Suprapubic skin (tissue), 4 donors: ENCODE measurements around the gene CST4. TPM values are rescaled to one million over a fixed set of nuclear protein-coding genes. Genes with fewer than 3 reads are reported as not detected.
"Not testable (repeated sequence)": the region's sequence is repeated elsewhere in the genome, so short reads cannot be mapped to it uniquely, and the experiment has no call there.

Experiments used
- DNase-seq, 2 donors: peaks; one replicate each; pipeline ENCODE4 v3.0.0-alpha.2; 2019; ENCODE audit warnings: low spot score in 2 of 2
- H3K27ac ChIP-seq: fragments of 200-600 bp; sonication (generic); one replicate; pipeline ENCODE4 v1.5.1; 2019
- H3K27me3 ChIP-seq: fragments of 200-600 bp; sonication (generic); one replicate; pipeline ENCODE4 v1.5.1; 2019
- H3K36me3 ChIP-seq: fragments of 200-600 bp; sonication (generic); one replicate; pipeline ENCODE4 v1.5.1; 2019
- H3K4me1 ChIP-seq: fragments of 200-600 bp; sonication (generic); one replicate; pipeline ENCODE4 v1.5.1; 2019
- H3K4me3 ChIP-seq: fragments of 200-600 bp; sonication (generic); one replicate; pipeline ENCODE4 v1.5.1; 2019; ENCODE audit warnings: mild to moderate bottlenecking
- H3K9me3 ChIP-seq: fragments of 200-600 bp; sonication (generic); one replicate; pipeline ENCODE4 v1.5.1; 2019
- EP300 ChIP-seq: sonication (generic); formaldehyde crosslinking; IDR thresholded peaks from one replicate; pipeline ENCODE4 v1.6.1; 2017; ENCODE audit warnings: antibody characterized with exemption
- POLR2A ChIP-seq, 2 donors: fragments of 450-650 bp; IDR thresholded peaks; one replicate each; pipeline ENCODE4 v1.6.1; 2017; ENCODE audit warnings: antibody characterized with exemption in 2 of 2, mild to moderate bottlenecking in 2 of 2, moderate library complexity in 2 of 2
- POLR2AphosphoS5 ChIP-seq, 3 donors: sonication (generic); formaldehyde crosslinking; IDR thresholded peaks; one replicate each; pipeline ENCODE4 v1.6.1; 2017; ENCODE audit warnings: antibody characterized with exemption in 3 of 3
- whole genome bisulfite sequencing: methylation state at CpG from one replicate; pipeline ENCODE4 v1.1.5; 2018; 5-methylcytosine and 5-hydroxymethylcytosine counted together
- total RNA-seq, 4 donors: library from RNA; depleted of rRNA; stranded (reverse); fragments of >200 nt; gene quantifications; one replicate each; pipeline ENCODE4 v1.1.0, GENCODE V29; 2016
- TF ChIP-seq, protein P1 (sequence below), 2 donors: fragments of 200-600 bp in 1 of 2; fragments of 450-650 bp in 1 of 2; sonication (generic) in 1 of 2; IDR thresholded peaks; one replicate each; pipeline ENCODE4 v1.5.1; 2016 to 2019; ENCODE audit warnings: antibody characterized with exemption in 2 of 2, mild to moderate bottlenecking in 1 of 2, moderate library complexity in 1 of 2

CST4 gene
- total RNA-seq, 4 donors from 2014 or later: not detected

DNA sequence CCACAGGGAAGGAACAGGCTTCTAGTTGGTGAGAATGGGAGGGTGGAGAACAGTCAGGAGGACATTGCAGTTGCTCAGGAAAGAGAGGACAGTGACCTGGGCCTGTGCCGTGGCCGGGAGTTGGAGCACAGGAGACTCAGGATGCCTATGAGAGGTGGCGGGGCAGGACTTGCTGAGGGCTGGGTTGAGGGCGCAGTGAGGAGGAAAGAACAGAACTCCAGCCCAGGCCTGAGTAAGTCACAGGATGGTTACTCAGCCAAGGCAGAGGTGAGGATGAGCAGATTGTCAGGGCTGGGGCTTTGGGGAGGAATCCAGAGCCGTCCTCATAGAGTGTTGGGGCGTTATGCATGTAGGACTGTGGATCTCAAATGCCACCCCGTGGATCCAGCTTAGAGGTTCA, 21.2 kb downstream of the CST4 start:
- 86% methylated on average over 7 of the region's 7 CpGs for WGBS
- no peak for DNase-seq
- Histone ChIP-seq H3K36me3 (no peaks in the 10 kb centered on the region), H3K27me3 (no peaks in the 10 kb centered on the region), H3K4me3 (no peak overlapping the region), H3K4me1 (no peaks in the 10 kb centered on the region), H3K27ac (no peak overlapping the region), H3K9me3 (no peaks in the 10 kb centered on the region)
- TF ChIP-seq POLR2A (IDR thresholded peaks at IDR 0.05) (no peak), POLR2AphosphoS5 (IDR thresholded peaks at IDR 0.05) (no peak), EP300 (no peak)
- TF ChIP-seq, protein P1, sequence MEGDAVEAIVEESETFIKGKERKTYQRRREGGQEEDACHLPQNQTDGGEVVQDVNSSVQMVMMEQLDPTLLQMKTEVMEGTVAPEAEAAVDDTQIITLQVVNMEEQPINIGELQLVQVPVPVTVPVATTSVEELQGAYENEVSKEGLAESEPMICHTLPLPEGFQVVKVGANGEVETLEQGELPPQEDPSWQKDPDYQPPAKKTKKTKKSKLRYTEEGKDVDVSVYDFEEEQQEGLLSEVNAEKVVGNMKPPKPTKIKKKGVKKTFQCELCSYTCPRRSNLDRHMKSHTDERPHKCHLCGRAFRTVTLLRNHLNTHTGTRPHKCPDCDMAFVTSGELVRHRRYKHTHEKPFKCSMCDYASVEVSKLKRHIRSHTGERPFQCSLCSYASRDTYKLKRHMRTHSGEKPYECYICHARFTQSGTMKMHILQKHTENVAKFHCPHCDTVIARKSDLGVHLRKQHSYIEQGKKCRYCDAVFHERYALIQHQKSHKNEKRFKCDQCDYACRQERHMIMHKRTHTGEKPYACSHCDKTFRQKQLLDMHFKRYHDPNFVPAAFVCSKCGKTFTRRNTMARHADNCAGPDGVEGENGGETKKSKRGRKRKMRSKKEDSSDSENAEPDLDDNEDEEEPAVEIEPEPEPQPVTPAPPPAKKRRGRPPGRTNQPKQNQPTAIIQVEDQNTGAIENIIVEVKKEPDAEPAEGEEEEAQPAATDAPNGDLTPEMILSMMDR (IDR thresholded peaks at IDR 0.05): no peak

DNA sequence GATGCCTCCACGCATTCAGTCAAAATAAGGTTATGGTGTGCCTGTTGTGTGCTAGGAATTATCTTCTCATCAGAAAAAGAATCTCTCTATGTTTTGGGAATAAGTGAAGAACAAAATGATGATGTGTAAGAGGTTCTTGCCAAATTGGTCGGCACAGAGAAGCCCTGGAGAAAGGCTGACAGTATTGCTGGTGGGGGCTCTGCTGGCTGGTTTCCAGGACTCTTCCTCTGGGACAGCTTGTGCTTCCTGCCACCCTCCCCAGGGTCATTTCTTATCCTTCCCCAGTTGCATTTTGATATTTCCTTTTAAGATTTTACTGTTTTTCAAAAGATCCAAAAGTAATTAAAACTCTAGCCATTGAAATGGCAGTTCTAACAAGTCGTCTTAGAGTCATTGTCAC, 22.1 kb downstream of the CST4 start:
- TF ChIP-seq POLR2A (IDR thresholded peaks at IDR 0.05) (no peak), EP300 (no peak), POLR2AphosphoS5 (IDR thresholded peaks at IDR 0.05) (no peak)
- TF ChIP-seq, protein P1 (IDR thresholded peaks at IDR 0.05): no peak
- Histone ChIP-seq H3K27ac (no peak overlapping the region), H3K4me3 (no peak overlapping the region), H3K9me3 (no peaks in the 10 kb centered on the region), H3K36me3 (no peaks in the 10 kb centered on the region), H3K4me1 (no peaks in the 10 kb centered on the region), H3K27me3 (no peaks in the 10 kb centered on the region)
- DNase-seq: no peak
- WGBS: 45% methylated on average over 3 of the region's 3 CpGs

DNA sequence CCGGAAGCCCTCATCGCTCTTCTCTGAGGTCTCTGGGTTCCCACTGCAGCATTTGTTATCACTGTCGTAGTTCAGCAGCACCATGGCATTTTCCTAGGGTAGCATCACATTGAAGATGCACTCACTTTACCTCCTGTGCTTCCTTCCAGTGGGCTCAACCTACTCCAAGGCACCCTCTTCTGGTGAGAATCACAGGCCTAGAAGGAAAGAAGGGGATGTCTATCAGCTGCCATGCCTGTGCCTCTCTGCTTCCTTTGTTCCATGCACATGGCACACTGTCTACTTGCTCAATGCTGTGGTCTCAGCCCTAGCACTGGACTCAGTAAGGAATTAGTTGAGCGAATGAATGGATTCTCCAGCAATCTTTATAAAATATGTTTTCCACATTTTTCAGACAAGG, 22.6 kb downstream of the CST4 start:
- TF ChIP-seq POLR2AphosphoS5 (IDR thresholded peaks at IDR 0.05) (no peak), EP300 (no peak), POLR2A (IDR thresholded peaks at IDR 0.05) (no peak)
- TF ChIP-seq, protein P1 (IDR thresholded peaks at IDR 0.05): no peak
- no peak for DNase-seq
- WGBS: 92% methylated on average over 4 of the region's 4 CpGs
- Histone ChIP-seq H3K27me3 (no peaks in the 10 kb centered on the region), H3K4me3 (no peak overlapping the region), H3K9me3 (no peaks in the 10 kb centered on the region), H3K27ac (no peak overlapping the region), H3K36me3 (no peaks in the 10 kb centered on the region), H3K4me1 (no peaks in the 10 kb centered on the region)

DNA sequence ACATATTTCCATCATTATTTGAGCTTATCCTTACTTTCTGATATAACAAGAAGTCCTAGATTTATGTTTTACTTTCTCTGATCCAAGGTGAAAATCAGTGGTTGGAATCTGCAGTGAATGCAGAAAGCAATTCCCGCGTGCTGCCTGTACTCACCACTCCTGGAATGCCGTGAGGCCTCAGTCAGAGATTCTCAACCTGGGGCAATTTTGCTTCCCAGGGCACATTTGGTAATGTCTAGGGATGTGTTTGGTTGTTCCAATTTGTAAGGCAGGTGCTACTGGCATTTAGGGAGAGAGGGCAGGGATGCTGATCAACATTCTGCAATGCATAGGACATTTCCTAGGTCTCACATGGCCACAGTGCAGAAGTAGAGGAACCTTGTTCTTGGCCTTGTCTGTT, 23.9 kb downstream of the CST4 start:
- no peak overlapping the region for H3K27ac ChIP-seq
- no peaks in the 10 kb centered on the region for H3K36me3 ChIP-seq
- H3K4me3 ChIP-seq: no peak overlapping the region
- no peaks in the 10 kb centered on the region for H3K9me3 ChIP-seq
- DNase-seq: no peak
- WGBS: 86% methylated on average over 3 of the region's 3 CpGs
- no peaks in the 10 kb centered on the region for H3K27me3 ChIP-seq
- H3K4me1 ChIP-seq: peaks cover 7% of the 10 kb centered on the region
- TF ChIP-seq, protein P1 (IDR thresholded peaks at IDR 0.05): no peak
- no peak for TF ChIP-seq POLR2A (IDR thresholded peaks at IDR 0.05)
- no peak for TF ChIP-seq POLR2AphosphoS5 (IDR thresholded peaks at IDR 0.05)
- no peak for TF ChIP-seq EP300

DNA sequence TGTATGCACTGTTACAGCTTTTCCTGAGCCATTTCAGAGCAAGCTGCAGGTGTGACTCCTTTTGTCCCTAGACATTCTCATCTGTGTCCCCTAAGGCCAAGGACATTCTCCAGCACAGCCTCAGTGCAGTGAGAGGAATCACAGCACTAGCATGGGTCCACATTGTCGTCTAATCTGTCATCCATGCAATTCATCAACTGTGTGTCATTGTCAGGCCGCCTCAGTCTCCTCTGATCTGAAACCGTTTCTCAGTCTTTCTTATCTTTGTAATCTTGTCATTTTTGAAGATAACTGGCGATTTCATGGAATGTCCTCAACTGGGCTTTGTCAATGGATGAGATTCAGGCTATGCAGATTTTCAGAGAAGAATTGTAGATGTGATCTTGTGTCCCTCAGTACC, 24.8 kb downstream of the CST4 start:
- not testable (repeated sequence) for H3K4me1 ChIP-seq, H3K27me3 ChIP-seq, H3K4me3 ChIP-seq, H3K27ac ChIP-seq, DNase-seq, H3K36me3 ChIP-seq, H3K9me3 ChIP-seq
- WGBS: 79% methylated on average over 4 of the region's 4 CpGs

DNA sequence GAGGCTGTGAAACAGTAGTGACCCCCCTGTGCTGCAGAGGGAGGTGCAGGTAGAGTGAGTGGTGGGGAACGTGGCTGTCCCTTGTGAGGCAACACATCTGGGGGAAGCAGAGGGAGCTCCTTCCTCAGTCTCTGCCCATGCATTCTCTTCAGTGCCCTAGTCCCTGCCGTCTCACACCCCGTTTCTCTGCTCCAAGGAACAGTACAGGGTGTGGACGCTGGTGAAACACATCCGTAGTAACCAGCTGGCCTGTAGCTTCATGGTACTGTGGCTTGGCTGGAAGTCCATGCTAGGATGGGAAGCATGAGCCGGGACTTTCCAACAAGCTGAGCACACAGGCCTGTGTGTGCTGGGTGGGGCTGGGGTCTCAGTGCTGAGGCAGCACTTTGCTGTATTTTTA, 25.7 kb downstream of the CST4 start:
- TF ChIP-seq EP300 (no peak), POLR2A (IDR thresholded peaks at IDR 0.05) (no peak), POLR2AphosphoS5 (IDR thresholded peaks at IDR 0.05) (no peak)
- TF ChIP-seq, protein P1 (IDR thresholded peaks at IDR 0.05): no peak
- DNase-seq: no peak
- H3K4me3 ChIP-seq: no peak overlapping the region
- no peak overlapping the region for H3K27ac ChIP-seq
- H3K9me3 ChIP-seq: no peaks in the 10 kb centered on the region
- 47% methylated on average over 6 of the region's 6 CpGs for WGBS
- H3K4me1 ChIP-seq: peaks cover 9% of the 10 kb centered on the region
- no peaks in the 10 kb centered on the region for H3K27me3 ChIP-seq
- H3K36me3 ChIP-seq: no peaks in the 10 kb centered on the region
